Tibial artery (tissue), 4 donors: ENCODE measurements around the gene TIE1.
A peak's percentile ranks its signal among the peaks of the same experiment; 100 is the strongest.

Source experiments
- DNase-seq, 2 donors: peaks; one replicate each; pipeline ENCODE4 v3.0.0-alpha.2; 2019
- H3K27ac ChIP-seq, 2 donors: fragments of 200-600 bp; sonication (generic) in 1 of 2; 1 replicate in 1 of 2; 2 replicates in 1 of 2; pipeline ENCODE4 v1.5.1; 2018 to 2019; ENCODE audit warnings: mild to moderate bottlenecking in 1 of 2
- H3K27me3 ChIP-seq, 2 donors: fragments of 200-600 bp; sonication (generic) in 1 of 2; one replicate each; pipeline versions ENCODE4 v1.5.1 to v1.6.0; 2016 to 2019
- H3K36me3 ChIP-seq, 3 donors: fragments of 200-600 bp; sonication (generic) in 2 of 3; one replicate each; pipeline ENCODE4 v1.5.1; 2016 to 2019; ENCODE audit warnings: mild to moderate bottlenecking in 2 of 3
- H3K4me1 ChIP-seq, 4 donors: fragments of 200-600 bp; sonication (generic) in 2 of 4; 1 replicate in 3 of 4; 2 replicates in 1 of 4; pipeline ENCODE4 v1.5.1; 2016 to 2019
- H3K4me3 ChIP-seq, 2 donors: fragments of 200-600 bp; sonication (generic) in 1 of 2; 1 replicate in 1 of 2; 2 replicates in 1 of 2; pipeline ENCODE4 v1.5.1; 2018 to 2019; ENCODE audit warnings: mild to moderate bottlenecking in 2 of 2
- H3K9me3 ChIP-seq, 3 donors: fragments of 200-600 bp; sonication (generic) in 1 of 3; one replicate each; pipeline ENCODE4 v1.5.1; 2016 to 2019
- intact Hi-C: fragments of 100-400 bp; cut with DNase I; formaldehyde crosslinking; loops from one replicate; pipeline ENCODE4 v1.15.0; 2023; ENCODE audit warnings: low total_unique reads
- TF ChIP-seq, protein P1 (sequence below), 2 experiments: fragments of 200-600 bp in 1 of 2; fragments of 450-650 bp in 1 of 2; IDR thresholded peaks; one replicate each; pipeline ENCODE4 v1.5.1; 2017 to 2019; ENCODE audit warnings: antibody characterized with exemption in 2 of 2, mild to moderate bottlenecking in 1 of 2, moderate library complexity in 1 of 2

The TIE1 gene

DNA sequence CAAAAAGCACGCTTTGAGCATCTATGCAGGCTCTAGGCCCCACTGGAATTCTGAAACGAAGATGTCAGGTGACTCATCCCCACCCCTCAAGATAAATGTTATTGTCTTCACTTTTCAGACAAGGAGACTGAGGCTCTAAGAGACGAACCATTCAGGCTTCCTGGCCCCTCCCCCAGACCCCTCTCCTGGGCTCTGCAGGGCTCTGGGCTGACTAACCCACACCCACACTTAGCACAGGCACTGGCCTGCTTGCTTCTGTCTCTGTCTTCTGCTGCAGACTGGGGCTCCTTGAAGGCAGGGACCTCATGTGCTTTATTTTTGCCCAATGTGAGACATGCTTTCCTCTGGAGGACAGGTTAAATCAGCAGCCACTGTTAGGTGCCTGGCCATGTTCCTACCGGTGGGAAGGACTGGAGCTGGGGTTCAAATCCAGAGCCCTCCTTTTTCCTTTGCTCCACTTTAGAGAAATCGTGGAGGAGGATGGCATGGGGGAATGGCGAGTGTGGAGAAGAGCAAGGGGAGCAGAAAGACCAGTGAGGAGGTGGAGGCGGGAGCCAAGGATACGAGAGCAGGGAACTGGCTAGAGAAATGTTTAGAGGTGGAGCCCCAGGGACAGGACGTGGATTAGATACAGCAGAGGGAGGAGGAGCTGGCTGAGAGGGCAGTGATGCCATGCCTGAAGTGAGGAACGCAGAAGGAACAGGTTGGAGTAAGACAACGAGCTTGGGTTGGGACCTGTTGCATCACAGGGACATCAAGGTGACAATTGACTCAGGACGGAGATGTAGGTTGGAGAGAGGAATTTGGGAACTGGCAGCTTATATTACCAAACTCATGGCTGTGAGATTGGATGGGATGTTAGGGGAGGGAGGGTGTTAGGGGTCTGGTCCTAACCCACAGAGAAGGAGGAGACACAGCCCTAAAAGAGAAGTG is 29.3 kb upstream of the TIE1 start:
- Histone ChIP-seq H3K27me3 (peaks cover 0 to 31% of the 10 kb centered on the region in 2 donors), H3K36me3 (no peaks in the 10 kb centered on the region), H3K27ac (no peak overlapping the region), H3K9me3 (no peaks in the 10 kb centered on the region), H3K4me3 (no peak overlapping the region), H3K4me1 (peaks cover 0 to 17% (median 0%) of the 10 kb centered on the region in 4 donors)
- intact Hi-C loops, result no loop called here
- peak in 1 of 2 donors; percentile 40 for DNase-seq
- TF ChIP-seq, protein P1, sequence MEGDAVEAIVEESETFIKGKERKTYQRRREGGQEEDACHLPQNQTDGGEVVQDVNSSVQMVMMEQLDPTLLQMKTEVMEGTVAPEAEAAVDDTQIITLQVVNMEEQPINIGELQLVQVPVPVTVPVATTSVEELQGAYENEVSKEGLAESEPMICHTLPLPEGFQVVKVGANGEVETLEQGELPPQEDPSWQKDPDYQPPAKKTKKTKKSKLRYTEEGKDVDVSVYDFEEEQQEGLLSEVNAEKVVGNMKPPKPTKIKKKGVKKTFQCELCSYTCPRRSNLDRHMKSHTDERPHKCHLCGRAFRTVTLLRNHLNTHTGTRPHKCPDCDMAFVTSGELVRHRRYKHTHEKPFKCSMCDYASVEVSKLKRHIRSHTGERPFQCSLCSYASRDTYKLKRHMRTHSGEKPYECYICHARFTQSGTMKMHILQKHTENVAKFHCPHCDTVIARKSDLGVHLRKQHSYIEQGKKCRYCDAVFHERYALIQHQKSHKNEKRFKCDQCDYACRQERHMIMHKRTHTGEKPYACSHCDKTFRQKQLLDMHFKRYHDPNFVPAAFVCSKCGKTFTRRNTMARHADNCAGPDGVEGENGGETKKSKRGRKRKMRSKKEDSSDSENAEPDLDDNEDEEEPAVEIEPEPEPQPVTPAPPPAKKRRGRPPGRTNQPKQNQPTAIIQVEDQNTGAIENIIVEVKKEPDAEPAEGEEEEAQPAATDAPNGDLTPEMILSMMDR (IDR thresholded peaks at IDR 0.05), result no peak

DNA sequence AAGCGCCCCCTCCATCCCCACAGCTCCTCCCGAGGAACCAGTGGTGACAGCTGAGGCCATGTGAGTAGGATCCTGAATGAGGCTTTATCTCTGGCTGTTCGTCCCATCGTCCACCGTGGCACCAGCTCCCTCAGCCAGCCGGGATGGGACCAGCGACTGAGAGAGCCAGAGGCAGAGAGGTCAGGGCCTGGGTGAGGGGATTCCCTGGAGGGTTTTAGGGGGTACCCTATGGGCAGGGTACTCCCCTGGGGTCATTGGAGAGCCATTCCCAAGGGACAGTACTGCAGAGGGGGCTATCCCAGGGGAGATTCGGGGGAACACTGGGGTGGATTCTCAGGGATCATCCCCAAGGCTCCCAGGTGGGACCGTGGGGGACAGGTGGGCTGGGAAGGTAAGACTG is 28.6 kb upstream of the TIE1 start:
- TF ChIP-seq, protein P1 (IDR thresholded peaks at IDR 0.05), result no peak
- H3K9me3 ChIP-seq, result no peaks in the 10 kb centered on the region
- intact Hi-C loops, result no loop called here
- H3K4me1 ChIP-seq, result peaks cover 0 to 17% (median 0%) of the 10 kb centered on the region in 4 donors
- DNase-seq, result peak in 1 of 2 donors; percentile 48
- H3K27me3 ChIP-seq, result peaks cover 0 to 36% of the 10 kb centered on the region in 2 donors
- no peak overlapping the region for H3K4me3 ChIP-seq
- H3K36me3 ChIP-seq, result no peaks in the 10 kb centered on the region
- no peak overlapping the region for H3K27ac ChIP-seq

DNA sequence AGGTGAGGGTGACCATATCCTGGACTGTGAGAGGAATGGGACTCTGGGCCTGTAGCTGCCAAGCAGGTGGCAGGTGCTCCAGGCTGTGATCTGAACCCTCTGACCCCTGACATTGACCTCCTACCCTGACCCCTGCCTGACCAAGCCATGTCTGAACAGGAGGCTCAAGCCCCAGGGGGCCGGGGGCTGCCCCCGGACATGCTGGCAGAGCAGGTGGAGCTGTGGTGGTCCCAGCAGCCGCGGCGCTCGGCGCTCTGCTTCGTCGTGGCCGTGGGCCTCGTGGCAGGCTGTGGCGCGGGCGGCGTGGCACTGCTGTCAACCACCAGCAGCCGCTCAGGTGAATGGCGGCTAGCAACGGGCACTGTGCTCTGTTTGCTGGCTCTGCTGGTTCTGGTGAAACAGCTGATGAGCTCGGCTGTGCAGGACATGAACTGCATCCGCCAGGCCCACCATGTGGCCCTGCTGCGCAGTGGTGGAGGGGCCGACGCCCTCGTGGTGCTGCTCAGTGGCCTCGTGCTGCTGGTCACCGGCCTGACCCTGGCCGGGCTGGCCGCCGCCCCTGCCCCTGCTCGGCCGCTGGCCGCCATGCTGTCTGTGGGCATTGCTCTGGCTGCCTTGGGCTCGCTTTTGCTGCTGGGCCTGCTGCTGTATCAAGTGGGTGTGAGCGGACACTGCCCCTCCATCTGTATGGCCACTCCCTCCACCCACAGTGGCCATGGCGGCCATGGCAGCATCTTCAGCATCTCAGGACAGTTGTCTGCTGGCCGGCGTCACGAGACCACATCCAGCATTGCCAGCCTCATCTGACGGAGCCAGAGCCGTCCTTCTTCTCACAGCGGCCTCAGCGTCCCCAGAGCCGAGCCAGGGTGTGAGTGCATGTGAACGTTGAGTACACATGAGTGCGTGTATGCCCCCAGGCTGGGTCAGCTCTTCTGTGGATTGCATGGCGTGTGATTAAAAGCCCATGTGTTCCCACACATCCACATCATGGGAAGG is 27.9 kb upstream of the TIE1 start:
- no peaks in the 10 kb centered on the region for H3K9me3 ChIP-seq
- no peak overlapping the region for H3K4me3 ChIP-seq
- H3K36me3 ChIP-seq, result no peaks in the 10 kb centered on the region
- DNase-seq, result peak in 1 of 2 donors; percentile 54
- peaks cover 0 to 36% of the 10 kb centered on the region in 2 donors for H3K27me3 ChIP-seq
- H3K27ac ChIP-seq, result no peak overlapping the region
- TF ChIP-seq, protein P1 (IDR thresholded peaks at IDR 0.05), result no peak
- H3K4me1 ChIP-seq, result peaks cover 0 to 17% (median 0%) of the 10 kb centered on the region in 4 donors
- intact Hi-C loops, result no loop called here

DNA sequence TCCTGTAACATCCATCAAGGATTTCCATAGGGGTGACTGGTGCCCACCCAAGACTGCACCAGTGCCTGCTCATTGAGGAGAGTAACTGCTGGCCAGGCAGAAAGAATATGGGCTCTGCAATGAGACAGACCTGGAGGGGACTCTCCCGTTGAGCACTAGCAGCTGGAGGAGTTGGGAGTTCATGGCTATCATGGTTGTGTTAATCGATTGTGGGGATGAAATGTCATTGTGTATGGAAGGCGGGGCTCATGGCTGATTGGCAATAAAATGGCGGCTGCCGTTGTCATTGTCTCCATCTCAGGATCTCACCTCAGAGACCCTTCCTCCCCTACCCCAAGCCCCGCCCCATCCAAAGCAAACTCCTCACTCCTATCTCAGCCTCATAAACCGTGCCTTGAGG is 27.1 kb upstream of the TIE1 start:
- Histone ChIP-seq H3K4me3 (no peak overlapping the region), H3K9me3 (no peaks in the 10 kb centered on the region), H3K4me1 (peaks cover 0 to 17% (median 0%) of the 10 kb centered on the region in 4 donors), H3K27me3 (peaks cover 0 to 36% of the 10 kb centered on the region in 2 donors), H3K36me3 (no peaks in the 10 kb centered on the region), H3K27ac (no peak overlapping the region)
- TF ChIP-seq, protein P1 (IDR thresholded peaks at IDR 0.05), result no peak
- intact Hi-C loops, result no loop called here
- DNase-seq, result peak in 1 of 2 donors; percentile 10

DNA sequence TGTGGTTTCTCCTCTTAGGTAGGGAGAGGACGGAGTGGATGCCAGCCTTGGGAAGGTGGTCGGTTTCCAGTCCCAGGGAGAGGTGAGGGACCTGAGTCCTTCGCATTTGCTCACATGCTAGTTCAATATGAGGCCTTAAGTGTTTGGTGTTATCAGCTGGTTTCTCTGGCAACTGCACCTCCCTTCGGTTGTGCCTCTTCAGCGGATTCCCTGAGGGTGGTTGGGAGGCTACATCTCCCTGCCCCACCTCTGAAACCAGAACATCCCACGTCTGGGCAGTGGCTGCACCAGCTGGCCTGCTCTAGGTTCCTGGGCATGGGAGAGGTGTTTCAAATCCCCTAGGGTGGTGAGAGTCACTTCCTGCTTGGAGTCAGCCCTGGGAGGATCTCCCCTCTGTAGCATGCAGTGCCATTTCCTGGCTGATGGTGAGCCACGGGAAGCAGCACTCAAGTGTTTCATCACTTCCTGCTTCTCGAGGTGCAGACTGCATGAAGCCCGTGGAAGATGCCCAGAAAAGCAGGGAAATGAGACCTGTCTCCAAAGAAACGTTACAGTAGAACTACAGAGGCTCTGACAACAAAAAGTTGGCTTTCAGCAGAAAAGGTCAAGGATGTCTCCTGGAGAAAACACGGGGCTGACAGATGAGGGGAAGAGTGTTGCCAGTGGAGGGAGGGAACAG is 26.5 kb upstream of the TIE1 start:
- TF ChIP-seq, protein P1 (IDR thresholded peaks at IDR 0.05), result no peak
- peak in 1 of 2 donors; percentile 35 for DNase-seq
- no peaks in the 10 kb centered on the region for H3K9me3 ChIP-seq
- no peaks in the 10 kb centered on the region for H3K36me3 ChIP-seq
- H3K4me1 ChIP-seq, result peaks cover 0 to 17% (median 0%) of the 10 kb centered on the region in 4 donors
- no peak overlapping the region for H3K4me3 ChIP-seq
- intact Hi-C loops, result no loop called here
- peaks cover 0 to 33% of the 10 kb centered on the region in 2 donors for H3K27me3 ChIP-seq
- H3K27ac ChIP-seq, result no peak overlapping the region
